Kidney (tissue), 14 donors: ENCODE results near the gene TESPA1. TPM values are rescaled to one million over a fixed set of nuclear protein-coding genes. Genes with fewer than 3 reads are reported as not detected.

ENCODE experiments used
- DNase-seq, 5 donors: peaks; one replicate each; pipeline ENCODE4 v3.0.0-alpha.2; 2013 to 2020
- FAIRE-seq: peaks from 2 replicates; lab custom pipeline; 2012; peaks lifted over from hg19 to GRCh38; lab: Jason Lieb, UNC
- H3K27ac ChIP-seq, 2 donors: one replicate each; pipeline ENCODE4 v1.7.0; 2013; ENCODE audit warnings: low read depth in 2 of 2, low read length in 2 of 2, inconsistent platforms in 1 of 2
- H3K27me3 ChIP-seq: one replicate; pipeline ENCODE4 v1.7.1; 2013; ENCODE audit warnings: low read length, inconsistent platforms; ENCODE audit not compliant: control insufficient read depth, insufficient read depth
- H3K36me3 ChIP-seq, 3 donors: one replicate each; pipeline versions ENCODE4 v1.7.0 to v1.7.1; 2013; ENCODE audit warnings: low read length in 3 of 3, control low read depth in 1 of 3, inconsistent platforms in 1 of 3; ENCODE audit not compliant: insufficient read depth in 3 of 3, control insufficient read depth in 2 of 3
- H3K4me1 ChIP-seq, 3 donors: one replicate each; pipeline versions ENCODE4 v1.7.0 to v1.7.1; 2013; ENCODE audit warnings: low read length in 3 of 3, inconsistent platforms in 1 of 3, low read depth in 1 of 3; ENCODE audit not compliant: control insufficient read depth in 2 of 3, insufficient read depth in 2 of 3
- H3K4me3 ChIP-seq, 3 donors: one replicate each; pipeline versions ENCODE4 v1.7.0 to v1.8.1; 2013; ENCODE audit warnings: low read length in 3 of 3, control low read depth in 1 of 3, inconsistent platforms in 1 of 3
- H3K9ac ChIP-seq, 3 donors: one replicate each; pipeline versions ENCODE4 v1.7.0 to v1.7.1; 2013; ENCODE audit warnings: low read length in 3 of 3, control low read depth in 1 of 3, inconsistent platforms in 1 of 3
- H3K9me3 ChIP-seq, 3 donors: one replicate each; pipeline versions ENCODE4 v1.7.0 to v1.7.1; 2013; ENCODE audit warnings: low read length in 3 of 3, control low read depth in 1 of 3, inconsistent platforms in 1 of 3; ENCODE audit not compliant: control insufficient read depth in 2 of 3, insufficient read depth in 1 of 3
- intact Hi-C: fragments of 100-400 bp; cut with DNase I; formaldehyde crosslinking; loops from one replicate; pipeline ENCODE4 v1.11.1; 2022
- polyA plus RNA-seq: library from polyadenylated mRNA; stranded (reverse); fragments of 350-450 nt; fragmentation: Illumina TruSeq; extraction: RNeasy Lipid Tissue Mini Kit (QIAGEN cat#74804); gene quantifications from one replicate; pipeline ENCODE4 v1.2.3, GENCODE V29; 2014; ENCODE audit warnings: low read depth, low replicate concordance; ENCODE audit not compliant: insufficient read depth
- total RNA-seq: library from RNA; stranded (reverse); fragmentation: NEBNext Ultra II Directional; extraction: Animal tissue kit (Norgen Biotek cat#: 25700); gene quantifications from one replicate; pipeline ENCODE4 v1.2.1, GENCODE V29; 2021
- TF ChIP-seq, protein P1 (sequence below): IDR thresholded peaks from 3 replicates; pipeline ENCODE4 v1.5.1; 2012; ENCODE audit warnings: mild to moderate bottlenecking, moderate library complexity, borderline replicate concordance; ENCODE audit not compliant: insufficient read depth; ENCODE audit errors: extremely low read depth
- donor health status: control.
- donor health status: control.
- donor health status: control.
- donor health status: control.
- donor health status: control.
- donor health status: DM: yes; HTN: yes; CAD: no.
- donor health status: Normal renal cell carcinoma (clear cell type).

TESPA1 gene
- total and polyA plus RNA-seq, 2 donors from 2014 or later: 4.9 TPM; not detected in 1

DNA sequence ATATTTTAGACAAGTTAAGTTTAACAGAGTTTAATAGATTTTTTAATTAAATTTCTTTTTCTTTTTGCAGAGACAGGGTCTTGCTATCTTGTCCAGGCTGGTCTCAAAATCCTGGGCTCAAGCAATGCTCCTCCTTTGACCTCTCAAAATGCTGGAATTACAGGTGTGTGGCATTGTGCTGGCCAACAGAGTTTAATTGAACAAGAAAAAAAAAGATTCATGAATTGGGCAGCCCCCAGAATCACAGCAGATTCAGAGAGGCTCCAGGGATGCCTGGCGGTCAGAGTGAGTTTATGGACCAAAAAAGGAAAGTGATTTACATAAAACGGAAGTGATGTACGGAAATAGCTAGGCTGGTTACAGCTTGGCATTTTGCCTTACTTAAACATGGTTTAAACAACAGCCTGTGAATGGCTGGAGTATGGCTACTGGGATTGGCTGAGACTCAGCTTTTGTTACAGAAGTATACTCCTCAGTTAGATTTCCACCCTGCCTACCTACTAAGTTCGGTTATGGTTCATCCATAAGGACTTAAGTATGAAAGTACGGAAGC is 14.5 kb upstream of the TESPA1 start:
- Histone ChIP-seq H3K4me1 (no peaks in the 10 kb centered on the region), H3K27ac (no peak overlapping the region), H3K36me3 (no peaks in the 10 kb centered on the region), H3K9me3 (no peaks in the 10 kb centered on the region), H3K9ac (no peak overlapping the region), H3K4me3 (no peak overlapping the region), H3K27me3 (no peaks in the 10 kb centered on the region)
- DNase-seq: no peak
- intact Hi-C loops: loop anchor here (10.0 kb wide), 1 partner anchor 76 kb away; no protein-coding TSS in a partner anchor
- FAIRE-seq: no peak
- TF ChIP-seq, protein P1, sequence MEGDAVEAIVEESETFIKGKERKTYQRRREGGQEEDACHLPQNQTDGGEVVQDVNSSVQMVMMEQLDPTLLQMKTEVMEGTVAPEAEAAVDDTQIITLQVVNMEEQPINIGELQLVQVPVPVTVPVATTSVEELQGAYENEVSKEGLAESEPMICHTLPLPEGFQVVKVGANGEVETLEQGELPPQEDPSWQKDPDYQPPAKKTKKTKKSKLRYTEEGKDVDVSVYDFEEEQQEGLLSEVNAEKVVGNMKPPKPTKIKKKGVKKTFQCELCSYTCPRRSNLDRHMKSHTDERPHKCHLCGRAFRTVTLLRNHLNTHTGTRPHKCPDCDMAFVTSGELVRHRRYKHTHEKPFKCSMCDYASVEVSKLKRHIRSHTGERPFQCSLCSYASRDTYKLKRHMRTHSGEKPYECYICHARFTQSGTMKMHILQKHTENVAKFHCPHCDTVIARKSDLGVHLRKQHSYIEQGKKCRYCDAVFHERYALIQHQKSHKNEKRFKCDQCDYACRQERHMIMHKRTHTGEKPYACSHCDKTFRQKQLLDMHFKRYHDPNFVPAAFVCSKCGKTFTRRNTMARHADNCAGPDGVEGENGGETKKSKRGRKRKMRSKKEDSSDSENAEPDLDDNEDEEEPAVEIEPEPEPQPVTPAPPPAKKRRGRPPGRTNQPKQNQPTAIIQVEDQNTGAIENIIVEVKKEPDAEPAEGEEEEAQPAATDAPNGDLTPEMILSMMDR: no peak

DNA sequence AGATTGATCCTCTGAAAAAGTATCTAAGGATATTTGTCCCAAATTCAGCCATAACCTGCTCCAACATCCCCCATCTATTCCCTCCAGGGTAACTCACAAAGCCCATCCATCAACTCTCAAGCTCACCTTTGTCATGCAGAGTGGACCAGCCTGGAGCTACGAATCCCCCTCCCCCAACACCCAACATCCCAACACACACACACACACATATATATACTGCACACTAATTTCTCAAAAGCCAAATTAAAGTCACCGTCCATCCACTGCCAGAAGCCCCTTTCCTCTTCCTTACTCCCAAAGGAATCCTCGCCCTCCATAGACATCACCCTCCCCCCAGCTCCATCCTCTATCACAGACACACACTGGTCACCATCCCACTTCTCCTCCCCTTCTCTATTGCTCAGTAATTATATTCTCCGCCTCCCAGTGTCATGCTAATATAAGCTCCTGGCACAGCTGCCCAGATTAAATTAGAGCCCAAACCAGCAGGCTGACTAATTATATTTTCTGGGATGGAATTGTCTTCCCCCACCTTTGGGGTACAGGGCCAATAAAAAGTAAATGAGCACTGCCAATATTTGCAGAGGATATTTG is 13.5 kb upstream of the TESPA1 start:
- no peaks in the 10 kb centered on the region for H3K9me3 ChIP-seq
- intact Hi-C loops: loop anchor here (10.0 kb wide), 1 partner anchor 77 kb away; no protein-coding TSS in a partner anchor
- no peaks in the 10 kb centered on the region for H3K4me1 ChIP-seq
- no peaks in the 10 kb centered on the region for H3K27me3 ChIP-seq
- DNase-seq (no peak), FAIRE-seq (no peak)
- no peak overlapping the region for H3K4me3 ChIP-seq
- no peak overlapping the region for H3K27ac ChIP-seq
- H3K36me3 ChIP-seq: no peaks in the 10 kb centered on the region
- no peak overlapping the region for H3K9ac ChIP-seq
- TF ChIP-seq, protein P1: no peak

DNA sequence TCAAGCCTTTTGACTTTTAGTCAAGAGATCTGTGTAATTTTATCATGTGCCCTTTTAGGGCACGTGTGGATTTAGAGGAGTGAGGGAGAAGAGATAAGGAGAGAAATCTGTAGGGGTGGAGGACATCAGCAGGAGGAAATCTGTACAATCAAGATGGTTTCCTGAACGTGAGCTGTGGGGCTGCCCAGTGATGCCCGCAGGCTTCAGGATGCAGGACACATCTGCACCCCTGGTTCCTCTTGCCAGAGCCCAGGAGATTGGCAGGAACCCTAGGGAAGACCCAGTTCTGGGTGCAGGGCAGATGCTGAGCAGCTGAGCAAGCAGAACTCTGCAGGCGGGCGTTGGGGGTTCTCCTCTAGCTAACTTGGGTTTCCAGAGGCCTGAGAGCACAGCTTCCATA is 11.6 kb upstream of the TESPA1 start:
- H3K9ac ChIP-seq: no peak overlapping the region
- FAIRE-seq (no peak), DNase-seq (no peak)
- H3K9me3 ChIP-seq: no peaks in the 10 kb centered on the region
- H3K4me1 ChIP-seq: no peaks in the 10 kb centered on the region
- H3K36me3 ChIP-seq: no peaks in the 10 kb centered on the region
- TF ChIP-seq, protein P1: no peak
- H3K27ac ChIP-seq: no peak overlapping the region
- no peak overlapping the region for H3K4me3 ChIP-seq
- intact Hi-C loops: loop anchor here (10.0 kb wide), 1 partner anchor 79 kb away; no protein-coding TSS in a partner anchor
- H3K27me3 ChIP-seq: no peaks in the 10 kb centered on the region
